H1 (cell line): Measurements from ENCODE around the gene RHOB. TPM values are rescaled to one million over a fixed set of nuclear protein-coding genes. Genes with fewer than 3 reads are reported as not detected.

Source experiments
- EZH2 ChIP-seq: fragments of 200-600 bp; sonication (generic); IDR thresholded peaks from 2 replicates; pipeline ENCODE4 v1.7.1; 2012; ENCODE audit warnings: low read depth, mild to moderate bottlenecking, moderate library complexity, low read length, inconsistent platforms; ENCODE audit not compliant: severe bottlenecking
- HDAC2 ChIP-seq, 2 experiments: fragments of 300-600 bp in 1 of 2; sonication (generic) in 1 of 2; IDR thresholded peaks; 2 replicates each; pipeline ENCODE4 v1.6.1; 2011 to 2012; ENCODE audit warnings: low read depth in 2 of 2, low read length in 2 of 2, mild to moderate bottlenecking in 2 of 2, moderate library complexity in 2 of 2, borderline replicate concordance in 1 of 2, inconsistent platforms in 1 of 2
- JUND ChIP-seq: IDR thresholded peaks from 2 replicates; pipeline ENCODE4 v1.6.1; 2011; ENCODE audit warnings: mild to moderate bottlenecking, improper control_type of control experiment, low read length
- NRF1 ChIP-seq: IDR thresholded peaks from 2 replicates; pipeline ENCODE4 v1.6.1; 2011; ENCODE audit warnings: mild to moderate bottlenecking, low read depth, low read length, improper control_type of control experiment
- POLR2A ChIP-seq, 2 experiments: IDR thresholded peaks; 1 replicate in 1 of 2; 2 replicates in 1 of 2; pipeline ENCODE4 v1.6.1; 2011; ENCODE audit warnings: low read depth in 2 of 2, low read length in 2 of 2, mild to moderate bottlenecking in 2 of 2; ENCODE audit errors: control extremely low read depth in 1 of 2
- TEAD4 ChIP-seq: IDR thresholded peaks from 2 replicates; pipeline ENCODE4 v1.6.1; 2012; ENCODE audit warnings: low read depth, low read length, inconsistent platforms, mixed read lengths
- polyA plus RNA-seq, 7 experiments: library from polyadenylated mRNA; depleted of rRNA in 3 of 7; stranded (reverse) in 5 of 7; unstranded in 2 of 7; fragments of >200 nt in 5 of 7; fragments of 200-250 nt in 2 of 7; gene quantifications; 1 replicate in 5 of 7; 2 replicates in 1 of 7; 4 replicates in 1 of 7; pipeline versions ENCODE4 v1.2.1 to v1.2.3, GENCODE V29; 2011 to 2013; ENCODE audit warnings: missing spikeins in 2 of 7, mixed read lengths in 2 of 7
- total RNA-seq: library from RNA; stranded (reverse); fragmentation: NEBNext Ultra II Directional; extraction: Animal tissue kit (Norgen Biotek cat#: 25700); gene quantifications from 2 replicates; pipeline ENCODE4 v1.2.1, GENCODE V29; 2021

RHOB gene
- total and polyA plus RNA-seq, 2 of the 8 experiments (the other 6 are each of a cell fraction or from before 2014, with no cell fraction given): 9.3 to 9.5 TPM

GRCh38 chr2:20430461-20431300, 16.2 kb upstream of the RHOB start (continued):
- TF ChIP-seq EZH2 (no peak), NRF1 (no peak), JUND (no peak), HDAC2 (IDR thresholded peaks at IDR 0.05; ENCODE audit: borderline replicate concordance in 1 of 2, low read depth in 2 of 2, low read length in 2 of 2) (no peak), POLR2A (IDR thresholded peaks at IDR 0.05; ENCODE audit: control extremely low read depth in 1 of 2, low read depth in 2 of 2, low read length in 2 of 2) (no peak), TEAD4 (no peak)
